H54 (cell line): ENCODE results near the gene LLGL1.

Experiments used
- DNase-seq: peaks from one replicate; pipeline ENCODE4 v3.0.0; 2011; ENCODE audit warnings: low spot score, mixed read lengths; ENCODE audit not compliant: insufficient read length
- FAIRE-seq: peaks from 3 replicates; lab custom pipeline; 2011; peaks lifted over from hg19 to GRCh38; lab: Jason Lieb, UNC
- POLR2A ChIP-seq: IDR thresholded peaks from 2 replicates; pipeline ENCODE4 v1.6.1; 2011; ENCODE audit warnings: low read depth, mild to moderate bottlenecking, low read length

Gene LLGL1

DNA sequence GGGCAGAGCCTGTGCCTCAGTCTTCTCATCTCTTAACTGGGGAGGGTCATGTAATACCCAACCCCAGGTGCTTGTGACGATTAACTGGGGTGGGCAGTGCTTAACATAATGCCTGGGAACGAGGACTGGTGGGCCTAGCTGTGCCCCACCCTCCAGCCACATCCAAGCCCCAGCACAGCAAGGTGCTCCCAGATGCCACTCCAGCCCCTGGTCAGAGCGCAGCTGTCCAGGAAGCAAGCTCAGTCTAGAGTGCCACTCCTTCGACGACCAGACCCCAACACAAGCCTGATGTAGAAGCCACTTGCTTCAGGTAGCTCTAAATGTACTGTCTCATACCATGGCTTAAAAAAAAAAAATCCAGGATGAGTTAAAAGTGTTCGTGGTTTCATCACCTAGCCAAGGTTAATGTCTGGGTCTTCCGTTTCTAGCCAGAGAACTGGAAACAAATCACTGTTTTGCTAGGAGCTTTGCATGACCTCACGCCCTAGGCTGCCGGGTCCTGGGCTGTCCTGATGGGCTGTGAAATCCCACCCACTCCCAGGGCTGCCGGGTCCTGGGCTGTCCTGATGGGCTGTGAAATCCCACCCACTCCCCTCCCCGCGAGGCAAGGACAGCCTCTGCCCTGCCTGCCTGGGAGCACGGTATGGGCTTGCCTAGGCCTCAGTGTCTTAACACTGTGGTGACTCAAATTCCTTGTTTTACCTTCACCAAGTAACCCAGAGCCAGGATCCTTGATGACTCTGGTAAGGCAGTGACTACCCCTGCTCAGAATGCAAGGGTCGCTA, 42.7 kb downstream of the LLGL1 start:
- TF ChIP-seq POLR2A = no peak
- no peak for FAIRE-seq
- DNase-seq = peak; percentile 66

GRCh38 chr17:18270046-18270931, 44.9 kb downstream of the LLGL1 start:
- DNase-seq (no peak), FAIRE-seq (no peak)
- TF ChIP-seq POLR2A = no peak

DNA sequence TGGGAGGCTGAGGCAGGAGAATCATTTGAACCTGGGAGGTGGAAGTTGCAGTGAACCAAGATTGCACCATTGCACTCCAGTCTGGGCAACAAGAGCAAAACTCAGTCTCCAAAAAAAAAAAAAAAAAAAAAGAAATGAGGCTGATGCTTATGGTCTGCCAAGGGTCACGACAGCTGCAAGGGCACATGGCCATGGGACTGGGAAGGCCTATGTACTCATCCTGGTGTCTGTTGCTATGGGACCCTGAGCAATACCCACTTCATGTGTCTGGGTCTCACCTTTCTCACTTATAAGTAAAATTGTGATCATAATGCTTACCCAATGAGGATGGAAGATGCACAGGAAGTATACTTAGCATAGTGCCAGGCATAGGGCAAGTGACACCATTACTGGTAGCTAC, 51.6 kb downstream of the LLGL1 start:
- TF ChIP-seq POLR2A = no peak
- DNase-seq = no peak
- no peak for FAIRE-seq

DNA sequence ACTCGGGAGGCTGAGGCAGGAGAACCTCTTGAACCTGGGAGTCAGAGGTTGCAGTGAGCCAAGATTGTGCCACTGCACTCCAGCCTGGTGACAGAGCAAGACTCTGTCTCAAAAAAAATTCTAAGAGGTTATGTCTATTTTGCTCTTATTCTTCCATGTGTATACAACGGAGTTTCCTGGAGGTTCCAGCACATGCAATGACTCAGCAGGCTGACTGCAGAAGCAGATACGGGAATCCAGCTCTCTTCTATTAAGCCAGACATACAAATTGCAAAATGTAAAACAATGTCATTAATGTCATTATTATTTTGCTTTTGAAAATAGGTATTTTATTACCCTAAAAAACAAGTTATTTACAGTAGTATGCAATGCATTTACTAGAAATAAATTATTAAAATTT, 53.4 kb downstream of the LLGL1 start:
- DNase-seq (no peak), FAIRE-seq (no peak)
- no peak for TF ChIP-seq POLR2A

GRCh38 chr17:18280249-18280648, 54.8 kb downstream of the LLGL1 start:
- TF ChIP-seq POLR2A = no peak
- FAIRE-seq (no peak), DNase-seq (no peak)

DNA sequence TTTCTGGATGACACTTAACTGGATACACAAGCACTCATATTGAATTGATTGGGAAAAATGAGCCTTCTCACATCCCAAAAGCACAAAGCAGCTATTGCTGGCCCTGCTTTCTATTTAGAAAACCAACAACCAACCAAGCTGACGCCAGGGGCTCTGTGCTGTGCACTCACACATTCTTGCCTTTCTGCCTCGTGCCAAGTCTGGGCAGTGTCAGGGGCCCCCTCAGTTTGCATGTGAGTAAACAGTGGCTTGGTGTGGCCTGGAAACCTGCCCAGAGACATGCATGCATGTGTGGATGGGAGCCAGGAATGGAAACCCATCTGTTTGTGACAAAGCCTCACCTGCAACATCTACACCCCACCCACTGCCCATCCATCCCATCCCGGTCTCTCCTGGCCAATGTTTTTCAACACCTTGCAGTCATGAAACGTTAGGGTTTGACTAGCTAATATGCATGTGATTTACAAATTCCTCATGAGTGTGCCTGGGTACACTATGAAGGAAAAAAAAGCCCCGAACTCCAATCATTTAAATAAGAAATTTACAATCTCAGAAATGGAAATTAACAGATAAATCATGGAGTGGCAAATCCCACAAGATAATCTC, 55.4 kb downstream of the LLGL1 start:
- DNase-seq (no peak), FAIRE-seq (no peak)
- no peak for TF ChIP-seq POLR2A

DNA sequence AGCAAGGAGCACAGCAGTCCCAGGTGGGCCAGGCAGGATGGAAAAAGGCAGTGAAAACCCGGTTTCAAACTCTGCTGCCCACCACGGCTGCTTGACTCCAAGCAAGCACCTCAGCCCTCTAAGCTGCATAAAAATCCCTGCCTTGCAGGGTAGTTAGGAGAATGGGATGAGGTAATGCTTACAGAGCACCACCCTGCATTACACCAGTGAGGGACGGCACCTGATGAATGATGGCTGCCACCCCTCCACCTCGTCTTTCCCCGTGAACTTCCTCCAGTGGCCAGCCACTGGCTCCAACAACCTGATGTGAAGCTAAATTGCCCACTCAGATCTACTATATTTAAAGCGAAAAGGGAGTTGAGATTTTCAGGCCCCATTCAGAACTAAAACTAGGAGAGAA, 56.4 kb downstream of the LLGL1 start:
- FAIRE-seq (no peak), DNase-seq (no peak)
- TF ChIP-seq POLR2A = no peak

DNA sequence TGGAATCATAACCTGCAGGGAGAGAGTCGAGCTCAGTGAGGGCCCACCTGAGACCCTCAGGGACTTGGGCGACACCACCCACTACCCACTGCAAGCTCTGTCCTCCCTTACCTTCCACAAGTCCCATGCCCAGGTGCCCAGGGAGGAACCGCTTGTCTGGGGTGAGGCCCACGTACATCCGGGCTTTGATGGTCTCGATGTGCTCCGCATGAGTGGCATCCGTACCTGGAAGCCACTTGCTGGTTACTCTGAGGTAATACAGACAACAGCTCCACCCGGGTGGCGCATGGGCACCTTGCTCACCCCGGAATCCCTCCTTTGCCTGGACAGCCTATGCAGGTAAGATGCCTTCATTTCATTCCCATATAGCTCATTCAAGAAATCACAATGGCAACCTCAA, 59.9 kb downstream of the LLGL1 start:
- no peak for DNase-seq
- FAIRE-seq = no peak
- no peak for TF ChIP-seq POLR2A

DNA sequence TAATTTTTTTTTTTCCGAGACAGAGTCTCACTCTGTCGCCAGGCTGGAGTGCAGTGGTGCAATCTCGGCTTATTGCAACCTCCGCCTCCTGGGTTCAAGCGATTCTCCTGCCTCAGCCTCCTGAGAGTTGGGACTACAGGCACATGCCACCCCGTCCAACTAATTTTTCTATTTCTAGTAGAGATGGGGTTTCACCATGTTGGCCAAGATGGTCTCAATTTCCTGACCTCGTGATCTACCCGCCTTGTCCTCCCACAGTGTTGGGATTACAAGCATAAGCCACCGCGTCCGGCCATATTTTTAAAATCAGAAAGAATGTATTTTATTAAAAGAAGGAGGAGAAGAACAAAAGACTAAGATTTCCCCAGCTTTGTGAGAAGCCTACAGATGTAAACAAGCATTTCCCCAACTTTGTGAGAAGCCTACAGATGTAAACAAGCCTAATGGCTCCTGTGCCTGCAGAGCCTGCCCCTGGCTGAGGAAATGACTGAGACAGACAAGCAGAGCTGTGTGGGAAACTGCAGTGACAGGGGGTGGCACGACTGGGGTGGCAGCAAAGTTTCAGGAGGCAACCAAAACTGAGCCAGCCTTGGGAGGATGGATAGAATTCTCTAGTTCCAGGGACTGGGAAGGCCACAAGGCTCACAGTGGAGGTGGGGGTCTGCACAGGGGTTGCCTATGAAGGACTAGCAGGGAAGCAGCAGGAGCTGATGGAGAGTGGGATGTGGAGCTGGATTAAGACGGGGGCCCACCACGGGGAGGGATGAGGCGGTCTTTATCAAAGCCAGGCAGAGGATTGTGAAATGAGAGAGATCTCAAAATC, 66.5 kb downstream of the LLGL1 start:
- FAIRE-seq (no peak), DNase-seq (no peak)
- TF ChIP-seq POLR2A = no peak
